ENCODE data around the gene VSIG10L.
A peak's percentile ranks its signal among the peaks of the same experiment; 100 is the strongest.

The VSIG10L gene

GRCh38 chr19:51351266-51351990, 9.5 kb upstream of the VSIG10L start:
- H3K27ac ChIP-seq (ENCODE audit: low read depth, low read length, poor library complexity, severe bottlenecking): no peak overlapping the region
- H3F3A ChIP-seq (ENCODE audit: insufficient read depth, low read length): no peaks in the 10 kb centered on the region
- no peaks in the 10 kb centered on the region for H3K9me3 ChIP-seq (ENCODE audit: low read length)
- no peak overlapping the region for H2AFZ ChIP-seq (ENCODE audit: low read length)
- H3K9ac ChIP-seq (ENCODE audit: low read length): no peak overlapping the region
- no peaks in the 10 kb centered on the region for H3K4me1 ChIP-seq (ENCODE audit: insufficient read depth, low read length, severe bottlenecking)
- H3K79me2 ChIP-seq (ENCODE audit: insufficient read depth, low read length): no peaks in the 10 kb centered on the region
- no peaks in the 10 kb centered on the region for H3K9me2 ChIP-seq (ENCODE audit: low read depth, low read length)
- no peaks in the 10 kb centered on the region for H3K27me3 ChIP-seq (ENCODE audit: insufficient read depth, low read length)
- no peak overlapping the region for H3K4me3 ChIP-seq (ENCODE audit: low read depth, low read length, poor library complexity, severe bottlenecking)
- peaks cover 52% of the 10 kb centered on the region for H3K36me3 ChIP-seq (ENCODE audit: insufficient read depth, low read length)
- H3K4me2 ChIP-seq (ENCODE audit: low read length): no peak overlapping the region
- H4K20me1 ChIP-seq (ENCODE audit: insufficient read depth, low read length): no peaks in the 10 kb centered on the region
- TF ChIP-seq EZH2 (IDR thresholded peaks at IDR 0.05; ENCODE audit: borderline replicate concordance, low read length): no peak
- TF ChIP-seq CTCF (IDR thresholded peaks at IDR 0.05; ENCODE audit: low read length): no peak

- H3K79me2 ChIP-seq (ENCODE audit: insufficient read depth, low read length): no peaks in the 10 kb centered on the region
- no peaks in the 10 kb centered on the region for H3K4me1 ChIP-seq (ENCODE audit: insufficient read depth, low read length, severe bottlenecking)
- H3K27ac ChIP-seq (ENCODE audit: low read depth, low read length, poor library complexity, severe bottlenecking): no peak overlapping the region
- no peak overlapping the region for H2AFZ ChIP-seq (ENCODE audit: low read length)
- no peaks in the 10 kb centered on the region for H3K27me3 ChIP-seq (ENCODE audit: insufficient read depth, low read length)
- no peaks in the 10 kb centered on the region for H3K9me3 ChIP-seq (ENCODE audit: low read length)
- H3K9me2 ChIP-seq (ENCODE audit: low read depth, low read length): no peaks in the 10 kb centered on the region
- H3K9ac ChIP-seq (ENCODE audit: low read length): no peak overlapping the region
- H3K36me3 ChIP-seq (ENCODE audit: insufficient read depth, low read length): peaks cover 55% of the 10 kb centered on the region
- no peaks in the 10 kb centered on the region for H3F3A ChIP-seq (ENCODE audit: insufficient read depth, low read length)
- H4K20me1 ChIP-seq (ENCODE audit: insufficient read depth, low read length): no peaks in the 10 kb centered on the region
- H3K4me2 ChIP-seq (ENCODE audit: low read length): no peak overlapping the region
- TF ChIP-seq EZH2 (IDR thresholded peaks at IDR 0.05; ENCODE audit: borderline replicate concordance, low read length) (no peak), CTCF (IDR thresholded peaks at IDR 0.05; ENCODE audit: low read length) (no peak)
- no peak overlapping the region for H3K4me3 ChIP-seq (ENCODE audit: low read depth, low read length, poor library complexity, severe bottlenecking)
Observed at GRCh38 chr19:51347209-51347928, 5.4 kb upstream of the VSIG10L start.

DNA sequence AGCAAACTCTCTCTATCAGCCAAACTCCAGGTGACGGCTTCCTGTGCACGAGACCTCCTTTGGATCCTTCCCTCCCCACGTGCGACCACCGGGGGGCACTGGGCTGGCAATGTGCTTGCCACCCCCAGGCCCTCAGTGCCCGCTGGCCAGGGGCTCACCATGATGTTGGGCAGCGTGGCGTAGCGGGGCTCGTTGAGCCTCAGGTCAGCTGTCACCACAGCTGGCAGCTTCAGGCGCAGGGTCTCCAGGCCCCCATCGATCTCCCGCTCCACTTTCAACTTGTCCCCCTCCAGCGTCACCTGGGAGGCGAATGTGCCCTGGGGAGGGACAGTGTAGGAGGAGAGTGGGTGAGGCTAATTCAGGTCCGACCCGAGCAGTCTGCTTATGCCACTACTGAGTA, 4.8 kb upstream of the VSIG10L start:
- H3K36me3 ChIP-seq (ENCODE audit: insufficient read depth, low read length): peaks cover 54% of the 10 kb centered on the region
- H3K27ac ChIP-seq (ENCODE audit: low read depth, low read length, poor library complexity, severe bottlenecking): no peak overlapping the region
- no peaks in the 10 kb centered on the region for H3K9me3 ChIP-seq (ENCODE audit: low read length)
- no peaks in the 10 kb centered on the region for H3K9me2 ChIP-seq (ENCODE audit: low read depth, low read length)
- H2AFZ ChIP-seq (ENCODE audit: low read length): no peak overlapping the region
- no peaks in the 10 kb centered on the region for H3F3A ChIP-seq (ENCODE audit: insufficient read depth, low read length)
- H3K4me1 ChIP-seq (ENCODE audit: insufficient read depth, low read length, severe bottlenecking): no peaks in the 10 kb centered on the region
- no peaks in the 10 kb centered on the region for H3K27me3 ChIP-seq (ENCODE audit: insufficient read depth, low read length)
- H3K9ac ChIP-seq (ENCODE audit: low read length): no peak overlapping the region
- TF ChIP-seq CTCF (IDR thresholded peaks at IDR 0.05; ENCODE audit: low read length) (peak; percentile 16; the same call in 1 of the 2 replicates), EZH2 (IDR thresholded peaks at IDR 0.05; ENCODE audit: borderline replicate concordance, low read length) (no peak)
- no peak overlapping the region for H3K4me3 ChIP-seq (ENCODE audit: low read depth, low read length, poor library complexity, severe bottlenecking)
- no peaks in the 10 kb centered on the region for H3K79me2 ChIP-seq (ENCODE audit: insufficient read depth, low read length)
- H3K4me2 ChIP-seq (ENCODE audit: low read length): no peak overlapping the region
- H4K20me1 ChIP-seq (ENCODE audit: insufficient read depth, low read length): no peaks in the 10 kb centered on the region

Measured in OCI-LY1 (cell line).